Stimulated activated CD4-positive, alpha-beta T cell treated with anti-CD3 and anti-CD28 coated beads, TNF-alpha, amount 100 ng/mL, for 1 hour (primary cell): ENCODE results near the gene PCDHB14.
"Not testable (repeated sequence)": the region's sequence is repeated elsewhere in the genome, so short reads cannot be mapped to it uniquely, and the experiment has no call there.

Experiments used
- DNase-seq, 3 donors: peaks; one replicate each; pipeline ENCODE4 v3.0.0-alpha.2; 2020; ENCODE audit warnings: low read depth in 3 of 3, low spot score in 1 of 3

Gene PCDHB14

DNA sequence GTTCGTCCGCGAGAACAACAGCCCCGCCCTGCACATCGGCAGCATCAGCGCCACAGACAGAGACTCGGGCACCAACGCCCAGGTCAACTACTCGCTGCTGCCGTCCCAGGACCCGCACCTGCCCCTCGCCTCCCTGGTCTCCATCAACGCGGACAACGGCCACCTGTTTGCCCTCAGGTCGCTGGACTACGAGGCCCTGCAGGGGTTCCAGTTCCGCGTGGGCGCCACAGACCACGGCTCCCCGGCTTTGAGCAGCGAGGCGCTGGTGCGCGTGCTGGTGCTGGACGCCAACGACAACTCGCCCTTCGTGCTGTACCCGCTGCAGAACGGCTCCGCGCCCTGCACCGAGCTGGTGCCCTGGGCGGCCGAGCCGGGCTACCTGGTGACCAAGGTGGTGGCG, 12.9 kb upstream of the PCDHB14 start:
- DNase-seq: not testable (repeated sequence)

- not testable (repeated sequence) for DNase-seq
Observed at GRCh38 chr5:141210849-141211248, 12.3 kb upstream of the PCDHB14 start.

GRCh38 chr5:141213656-141214339, 9.3 kb upstream of the PCDHB14 start, which contains the start of gene PCDHB13:
PCDHB13 (plus strand) TSS chr5:141213919; CDS start chr5:141214124, 205 bp downstream.
- not testable (repeated sequence) for DNase-seq

- DNase-seq: not testable (repeated sequence)
Observed at GRCh38 chr5:141214583-141214982, 8.6 kb upstream of the PCDHB14 start.

- DNase-seq: not testable (repeated sequence)
Observed at GRCh38 chr5:141215504-141215903, 7.6 kb upstream of the PCDHB14 start.

GRCh38 chr5:141216035-141216434, 7.1 kb upstream of the PCDHB14 start:
- DNase-seq: not testable (repeated sequence)

DNA sequence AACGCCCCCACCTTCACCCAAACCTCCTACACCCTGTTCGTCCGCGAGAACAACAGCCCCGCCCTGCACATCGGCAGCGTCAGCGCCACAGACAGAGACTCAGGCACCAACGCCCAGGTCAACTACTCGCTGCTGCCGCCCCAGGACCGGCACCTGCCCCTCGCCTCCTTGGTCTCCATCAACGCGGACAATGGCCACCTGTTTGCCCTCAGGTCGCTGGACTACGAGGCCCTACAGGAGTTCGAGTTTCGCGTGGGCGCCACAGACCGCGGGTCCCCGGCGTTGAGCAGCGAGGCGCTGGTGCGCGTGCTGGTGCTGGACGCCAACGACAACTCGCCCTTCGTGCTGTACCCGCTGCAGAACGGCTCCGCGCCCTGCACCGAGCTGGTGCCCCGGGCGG, 1.7 kb downstream of the PCDHB14 start:
- DNase-seq: not testable (repeated sequence)

- not testable (repeated sequence) for DNase-seq
Observed at GRCh38 chr5:141225421-141225820, 2.3 kb downstream of the PCDHB14 start.

DNA sequence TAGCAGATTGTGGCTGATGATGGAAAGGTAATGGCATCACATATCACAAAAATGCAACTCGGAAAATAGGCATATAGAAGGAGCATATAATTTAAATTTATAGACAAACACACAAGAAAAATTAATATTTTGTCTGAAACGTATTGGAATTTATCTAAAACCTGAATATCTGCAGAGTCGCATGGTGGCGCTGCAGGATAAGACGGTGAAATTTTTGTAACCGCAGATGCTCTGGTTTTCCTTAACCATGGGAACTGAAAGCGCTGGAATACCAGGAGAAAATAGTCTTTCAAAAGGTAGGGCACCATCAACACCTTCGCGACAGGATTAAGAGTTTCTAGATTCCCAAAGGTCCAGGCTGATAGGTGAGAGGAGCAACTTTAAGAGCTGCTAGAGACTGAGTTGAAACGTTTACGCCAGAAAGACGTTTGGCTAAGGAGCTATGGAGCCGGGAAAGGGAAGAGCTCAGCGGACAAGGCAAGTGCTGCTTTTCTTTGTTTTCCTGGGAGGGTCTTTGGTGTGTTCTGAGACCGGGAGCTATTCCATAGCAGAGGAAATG, 11.0 kb downstream of the PCDHB14 start:
- no peak for DNase-seq

DNA sequence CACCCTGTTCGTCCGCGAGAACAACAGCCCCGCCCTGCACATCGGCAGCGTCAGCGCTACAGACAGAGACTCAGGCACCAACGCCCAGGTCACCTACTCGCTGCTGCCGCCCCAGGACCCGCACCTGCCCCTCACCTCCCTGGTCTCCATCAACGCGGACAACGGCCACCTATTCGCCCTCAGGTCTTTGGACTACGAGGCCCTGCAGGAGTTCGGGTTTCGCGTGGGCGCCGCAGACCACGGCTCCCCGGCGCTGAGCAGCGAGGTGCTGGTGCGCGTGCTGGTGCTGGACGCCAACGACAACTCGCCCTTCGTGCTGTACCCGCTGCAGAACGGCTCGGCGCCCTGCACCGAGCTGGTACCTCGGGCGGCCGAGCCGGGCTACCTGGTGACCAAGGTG, 12.8 kb downstream of the PCDHB14 start:
- not testable (repeated sequence) for DNase-seq

DNA sequence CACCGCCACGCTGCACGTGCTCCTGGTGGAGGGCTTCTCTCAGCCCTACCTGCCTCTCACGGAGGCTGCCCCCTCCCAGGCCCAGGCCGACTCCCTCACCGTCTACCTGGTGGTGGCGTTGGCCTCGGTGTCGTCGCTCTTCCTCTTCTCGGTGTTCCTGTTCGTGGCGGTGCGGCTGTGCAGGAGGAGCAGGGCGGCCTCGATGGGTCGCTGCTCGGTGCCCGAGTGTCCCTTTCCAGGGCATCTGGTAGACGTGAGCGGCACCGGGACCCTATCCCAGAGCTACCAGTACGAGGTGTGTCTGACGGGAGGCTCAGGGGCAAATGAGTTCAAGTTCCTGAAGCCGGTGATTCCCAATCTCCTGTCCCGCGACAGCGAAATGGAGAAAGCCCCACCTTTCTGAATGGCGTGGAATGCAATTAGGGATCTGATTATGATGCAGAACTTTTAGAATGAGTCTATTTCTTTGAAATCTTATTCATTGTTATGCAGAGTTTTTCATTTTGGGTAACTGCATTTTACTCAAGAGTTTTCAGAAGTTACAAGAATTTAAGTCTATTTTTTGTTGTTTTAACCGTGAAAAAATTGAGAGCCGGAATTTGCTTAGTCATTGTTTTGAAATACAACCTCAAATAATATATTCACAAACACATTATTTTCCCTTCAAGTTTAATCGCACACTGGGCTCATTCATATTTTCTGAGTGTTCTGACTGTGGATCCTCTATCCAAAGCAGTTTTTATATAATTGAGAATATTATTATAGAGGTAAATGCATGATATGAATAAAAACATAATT, 13.6 kb downstream of the PCDHB14 start:
- DNase-seq: no peak

- no peak for DNase-seq
Observed at GRCh38 chr5:141241496-141241895, 18.4 kb downstream of the PCDHB14 start.

- no peak for DNase-seq
Observed at GRCh38 chr5:141245250-141245717, 22.1 kb downstream of the PCDHB14 start, which contains the start of gene PCDHB15. PCDHB15 (plus strand) TSS chr5:141245395; CDS start chr5:141245579, 184 bp downstream.

- DNase-seq: not testable (repeated sequence)
Observed at GRCh38 chr5:141246971-141247370, 23.8 kb downstream of the PCDHB14 start.

- DNase-seq: not testable (repeated sequence)
Observed at GRCh38 chr5:141247434-141247833, 24.3 kb downstream of the PCDHB14 start.

GRCh38 chr5:141250576-141250975, 27.4 kb downstream of the PCDHB14 start:
- no peak for DNase-seq

- DNase-seq: no peak
Observed at GRCh38 chr5:141258464-141258863, 35.3 kb downstream of the PCDHB14 start.

- DNase-seq: no peak
Observed at GRCh38 chr5:141258948-141259347, 35.8 kb downstream of the PCDHB14 start.

- no peak for DNase-seq
Observed at GRCh38 chr5:141260458-141261237, 37.5 kb downstream of the PCDHB14 start.

- no peak for DNase-seq
Observed at GRCh38 chr5:141261238-141261546, 38.0 kb downstream of the PCDHB14 start.

- DNase-seq: no peak
Observed at GRCh38 chr5:141269195-141269594, 46.1 kb downstream of the PCDHB14 start.
